Testis (tissue), 2 donors: ENCODE results near the gene AOC3.

Source experiments
- POLR2A ChIP-seq: fragments of 450-650 bp; IDR thresholded peaks from one replicate; pipeline ENCODE4 v1.6.1; 2017; ENCODE audit warnings: antibody characterized with exemption, mild to moderate bottlenecking, moderate library complexity
- TF ChIP-seq, protein P1 (sequence below), 3 experiments: fragments of 450-650 bp in 2 of 3; fragments of 200-600 bp in 1 of 3; sonication (generic) in 1 of 3; IDR thresholded peaks; one replicate each; pipeline ENCODE4 v1.5.1; 2016 to 2019; ENCODE audit warnings: antibody characterized with exemption in 3 of 3, mild to moderate bottlenecking in 2 of 3, moderate library complexity in 1 of 3

- TF ChIP-seq, protein P1, sequence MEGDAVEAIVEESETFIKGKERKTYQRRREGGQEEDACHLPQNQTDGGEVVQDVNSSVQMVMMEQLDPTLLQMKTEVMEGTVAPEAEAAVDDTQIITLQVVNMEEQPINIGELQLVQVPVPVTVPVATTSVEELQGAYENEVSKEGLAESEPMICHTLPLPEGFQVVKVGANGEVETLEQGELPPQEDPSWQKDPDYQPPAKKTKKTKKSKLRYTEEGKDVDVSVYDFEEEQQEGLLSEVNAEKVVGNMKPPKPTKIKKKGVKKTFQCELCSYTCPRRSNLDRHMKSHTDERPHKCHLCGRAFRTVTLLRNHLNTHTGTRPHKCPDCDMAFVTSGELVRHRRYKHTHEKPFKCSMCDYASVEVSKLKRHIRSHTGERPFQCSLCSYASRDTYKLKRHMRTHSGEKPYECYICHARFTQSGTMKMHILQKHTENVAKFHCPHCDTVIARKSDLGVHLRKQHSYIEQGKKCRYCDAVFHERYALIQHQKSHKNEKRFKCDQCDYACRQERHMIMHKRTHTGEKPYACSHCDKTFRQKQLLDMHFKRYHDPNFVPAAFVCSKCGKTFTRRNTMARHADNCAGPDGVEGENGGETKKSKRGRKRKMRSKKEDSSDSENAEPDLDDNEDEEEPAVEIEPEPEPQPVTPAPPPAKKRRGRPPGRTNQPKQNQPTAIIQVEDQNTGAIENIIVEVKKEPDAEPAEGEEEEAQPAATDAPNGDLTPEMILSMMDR (IDR thresholded peaks at IDR 0.05): no peak
- TF ChIP-seq POLR2A: no peak
These were observed 15.9 kb downstream of the AOC3 start for GRCh38 chr17:42866631-42867575.
